K562 (cell line): ENCODE measurements around the gene C1QTNF3. TPM values are rescaled to one million over a fixed set of nuclear protein-coding genes. Genes with fewer than 3 reads are reported as not detected.

Experiments
- CBX1 ChIP-seq: sonication (generic); IDR thresholded peaks from 2 replicates; pipeline ENCODE4 v1.6.1; 2016; ENCODE audit warnings: antibody characterized with exemption, low read depth, mild to moderate bottlenecking
- ELF4 ChIP-seq: fragments of 450-650 bp; formaldehyde crosslinking; IDR thresholded peaks from 2 replicates; pipeline ENCODE4 v1.4.0; 2022; ENCODE audit warnings: missing genetic modification characterization
- FOXK1 ChIP-seq: sonication (generic); formaldehyde crosslinking; IDR thresholded peaks from 2 replicates; pipeline ENCODE4 v1.8.0; 2022; ENCODE audit warnings: missing genetic modification reagents, mild to moderate bottlenecking, borderline replicate concordance
- RBM34 ChIP-seq: fragments of 200-400 bp; formaldehyde crosslinking; IDR thresholded peaks from 2 replicates; pipeline ENCODE4 v1.6.1; 2018; ENCODE audit warnings: low read length, borderline replicate concordance; ENCODE audit not compliant: insufficient read depth
- ZNF140 ChIP-seq: fragments of 250-450 bp; sonication (Bioruptor Pico); IDR thresholded peaks from 2 replicates; pipeline ENCODE4 v1.8.0; 2021; ENCODE audit warnings: moderate library complexity, mild to moderate bottlenecking, inconsistent platforms
- ZNF592 ChIP-seq: fragments of 450-650 bp; IDR thresholded peaks from 2 replicates; pipeline ENCODE4 v1.6.1; 2017; ENCODE audit warnings: antibody characterized with exemption, mild to moderate bottlenecking
- polyA plus RNA-seq, 8 experiments: library from polyadenylated mRNA; depleted of rRNA in 4 of 8; stranded (reverse) in 5 of 8; unstranded in 3 of 8; fragments of >200 nt; fragmentation: Nextera tagmentation in 2 of 8; fragmentation: Illumina TruSeq in 1 of 8; extraction: Ambion mirVana in 2 of 8; extraction: Trizol in 1 of 8; gene quantifications; 2 replicates each; pipeline versions ENCODE4 v1.2.1 to v1.2.3, GENCODE V29; 2011 to 2014; ENCODE audit warnings: inconsistent platforms in 1 of 8, missing spikeins in 1 of 8
- total RNA-seq, 7 experiments: library from RNA; depleted of rRNA in 6 of 7; stranded (reverse); fragments of >200 nt in 6 of 7; fragmentation: Illumina TruSeq in 2 of 7; extraction: Trizol in 2 of 7; gene quantifications; 2 replicates each; pipeline versions ENCODE4 v1.2.1 to v1.2.3, GENCODE V29; 2011 to 2021; ENCODE audit warnings: low replicate concordance in 1 of 7
- TF ChIP-seq, protein P1 (sequence below): fragments of 450-650 bp; IDR thresholded peaks from 2 replicates; pipeline ENCODE4 v1.6.1; 2017; ENCODE audit warnings: mild to moderate bottlenecking, moderate library complexity
- TF ChIP-seq, protein P2 (sequence below): sonication (generic); formaldehyde crosslinking; IDR thresholded peaks from 2 replicates; pipeline ENCODE4 v1.8.1; 2023; ENCODE audit warnings: mild to moderate bottlenecking, missing genetic modification reagents, moderate library complexity
- TF ChIP-seq, protein P3 (sequence below), 2 experiments: fragments of 450-650 bp in 1 of 2; IDR thresholded peaks; 2 replicates each; pipeline ENCODE4 v1.6.1; 2011 to 2017; ENCODE audit warnings: low read depth in 2 of 2, antibody characterized with exemption in 1 of 2, borderline replicate concordance in 1 of 2, low read length in 1 of 2, mild to moderate bottlenecking in 1 of 2, mixed read lengths in 1 of 2; ENCODE audit not compliant: control insufficient read depth in 1 of 2
- TF ChIP-seq, protein P4 (sequence below): sonication (generic); formaldehyde crosslinking; IDR thresholded peaks from 2 replicates; pipeline ENCODE4 v1.9.0; 2022; ENCODE audit warnings: mild to moderate bottlenecking, missing genetic modification reagents

C1QTNF3 gene
- total and polyA plus RNA-seq, 9 of the 15 experiments (the other 6 are each of a cell fraction or from before 2014, with no cell fraction given), result 0.51 to 3.3 (median 2.0) TPM

- TF ChIP-seq, protein P1, sequence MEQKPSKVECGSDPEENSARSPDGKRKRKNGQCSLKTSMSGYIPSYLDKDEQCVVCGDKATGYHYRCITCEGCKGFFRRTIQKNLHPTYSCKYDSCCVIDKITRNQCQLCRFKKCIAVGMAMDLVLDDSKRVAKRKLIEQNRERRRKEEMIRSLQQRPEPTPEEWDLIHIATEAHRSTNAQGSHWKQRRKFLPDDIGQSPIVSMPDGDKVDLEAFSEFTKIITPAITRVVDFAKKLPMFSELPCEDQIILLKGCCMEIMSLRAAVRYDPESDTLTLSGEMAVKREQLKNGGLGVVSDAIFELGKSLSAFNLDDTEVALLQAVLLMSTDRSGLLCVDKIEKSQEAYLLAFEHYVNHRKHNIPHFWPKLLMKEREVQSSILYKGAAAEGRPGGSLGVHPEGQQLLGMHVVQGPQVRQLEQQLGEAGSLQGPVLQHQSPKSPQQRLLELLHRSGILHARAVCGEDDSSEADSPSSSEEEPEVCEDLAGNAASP, result no peak
- TF ChIP-seq, protein P2, sequence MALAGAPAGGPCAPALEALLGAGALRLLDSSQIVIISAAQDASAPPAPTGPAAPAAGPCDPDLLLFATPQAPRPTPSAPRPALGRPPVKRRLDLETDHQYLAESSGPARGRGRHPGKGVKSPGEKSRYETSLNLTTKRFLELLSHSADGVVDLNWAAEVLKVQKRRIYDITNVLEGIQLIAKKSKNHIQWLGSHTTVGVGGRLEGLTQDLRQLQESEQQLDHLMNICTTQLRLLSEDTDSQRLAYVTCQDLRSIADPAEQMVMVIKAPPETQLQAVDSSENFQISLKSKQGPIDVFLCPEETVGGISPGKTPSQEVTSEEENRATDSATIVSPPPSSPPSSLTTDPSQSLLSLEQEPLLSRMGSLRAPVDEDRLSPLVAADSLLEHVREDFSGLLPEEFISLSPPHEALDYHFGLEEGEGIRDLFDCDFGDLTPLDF (CRISPR knock-in tag), result no peak
- TF ChIP-seq CBX1, result no peak
- TF ChIP-seq ZNF140 (CRISPR knock-in tag), result no peak
- no peak for TF ChIP-seq FOXK1 (CRISPR knock-in tag)
- no peak for TF ChIP-seq ELF4 (CRISPR knock-in tag)
- TF ChIP-seq, protein P3, sequence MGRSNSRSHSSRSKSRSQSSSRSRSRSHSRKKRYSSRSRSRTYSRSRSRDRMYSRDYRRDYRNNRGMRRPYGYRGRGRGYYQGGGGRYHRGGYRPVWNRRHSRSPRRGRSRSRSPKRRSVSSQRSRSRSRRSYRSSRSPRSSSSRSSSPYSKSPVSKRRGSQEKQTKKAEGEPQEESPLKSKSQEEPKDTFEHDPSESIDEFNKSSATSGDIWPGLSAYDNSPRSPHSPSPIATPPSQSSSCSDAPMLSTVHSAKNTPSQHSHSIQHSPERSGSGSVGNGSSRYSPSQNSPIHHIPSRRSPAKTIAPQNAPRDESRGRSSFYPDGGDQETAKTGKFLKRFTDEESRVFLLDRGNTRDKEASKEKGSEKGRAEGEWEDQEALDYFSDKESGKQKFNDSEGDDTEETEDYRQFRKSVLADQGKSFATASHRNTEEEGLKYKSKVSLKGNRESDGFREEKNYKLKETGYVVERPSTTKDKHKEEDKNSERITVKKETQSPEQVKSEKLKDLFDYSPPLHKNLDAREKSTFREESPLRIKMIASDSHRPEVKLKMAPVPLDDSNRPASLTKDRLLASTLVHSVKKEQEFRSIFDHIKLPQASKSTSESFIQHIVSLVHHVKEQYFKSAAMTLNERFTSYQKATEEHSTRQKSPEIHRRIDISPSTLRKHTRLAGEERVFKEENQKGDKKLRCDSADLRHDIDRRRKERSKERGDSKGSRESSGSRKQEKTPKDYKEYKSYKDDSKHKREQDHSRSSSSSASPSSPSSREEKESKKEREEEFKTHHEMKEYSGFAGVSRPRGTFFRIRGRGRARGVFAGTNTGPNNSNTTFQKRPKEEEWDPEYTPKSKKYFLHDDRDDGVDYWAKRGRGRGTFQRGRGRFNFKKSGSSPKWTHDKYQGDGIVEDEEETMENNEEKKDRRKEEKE (IDR thresholded peaks at IDR 0.05; ENCODE audit: borderline replicate concordance in 1 of 2, control insufficient read depth in 1 of 2, low read depth in 2 of 2, low read length in 1 of 2), result no peak
- no peak for TF ChIP-seq RBM34
- TF ChIP-seq, protein P4, sequence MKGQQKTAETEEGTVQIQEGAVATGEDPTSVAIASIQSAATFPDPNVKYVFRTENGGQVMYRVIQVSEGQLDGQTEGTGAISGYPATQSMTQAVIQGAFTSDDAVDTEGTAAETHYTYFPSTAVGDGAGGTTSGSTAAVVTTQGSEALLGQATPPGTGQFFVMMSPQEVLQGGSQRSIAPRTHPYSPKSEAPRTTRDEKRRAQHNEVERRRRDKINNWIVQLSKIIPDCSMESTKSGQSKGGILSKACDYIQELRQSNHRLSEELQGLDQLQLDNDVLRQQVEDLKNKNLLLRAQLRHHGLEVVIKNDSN, result no peak
- no peak for TF ChIP-seq ZNF592
These were observed 8.3 kb downstream of the C1QTNF3 start (continued) for GRCh38 chr5:34034534-34035327.
